UCSD-AML1 (cell line): Measurements from ENCODE around the gene SMCO4.
"Not testable (repeated sequence)": the region's sequence is repeated elsewhere in the genome, so short reads cannot be mapped to it uniquely, and the experiment has no call there.

Experiments
- DNase-seq: peaks from one replicate; lab custom pipeline; 2025; ENCODE audit not compliant: unreplicated experiment; lab: John Stamatoyannopoulos, UW

Gene SMCO4

DNA sequence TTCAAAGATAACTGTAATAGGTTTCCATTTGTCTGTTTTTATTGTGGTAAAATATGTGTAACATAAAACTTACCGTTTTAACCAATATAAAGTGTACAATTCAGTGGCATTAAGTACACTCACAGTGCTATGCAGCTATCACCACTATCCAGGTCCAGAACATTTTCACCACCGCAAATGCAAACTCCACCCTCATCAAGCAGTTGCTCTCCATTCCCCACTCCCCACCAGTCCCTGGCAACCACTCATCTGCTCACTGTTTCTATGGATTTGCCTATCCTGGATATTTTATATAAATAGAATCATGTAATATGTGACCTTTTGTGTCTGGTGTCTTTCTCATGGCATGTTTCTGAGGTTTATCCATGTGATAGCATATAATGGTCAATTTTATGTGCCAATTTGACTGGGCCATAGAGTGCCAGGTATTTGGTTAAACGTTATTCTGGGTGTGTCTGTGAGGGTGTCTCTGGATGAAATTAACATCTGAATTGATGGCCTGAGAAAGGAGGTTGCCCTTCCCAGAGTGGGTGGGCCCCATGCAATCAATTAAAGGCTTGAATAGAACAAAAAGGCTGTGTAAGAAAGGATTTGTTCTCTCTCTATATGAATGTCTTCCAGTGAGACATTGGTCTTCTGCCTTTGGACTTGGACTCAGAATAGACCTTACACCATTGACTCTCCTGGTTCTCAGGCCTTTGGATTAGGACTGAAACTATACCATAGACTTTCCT, 17.2 kb upstream of the SMCO4 start:
- DNase-seq = no peak

DNA sequence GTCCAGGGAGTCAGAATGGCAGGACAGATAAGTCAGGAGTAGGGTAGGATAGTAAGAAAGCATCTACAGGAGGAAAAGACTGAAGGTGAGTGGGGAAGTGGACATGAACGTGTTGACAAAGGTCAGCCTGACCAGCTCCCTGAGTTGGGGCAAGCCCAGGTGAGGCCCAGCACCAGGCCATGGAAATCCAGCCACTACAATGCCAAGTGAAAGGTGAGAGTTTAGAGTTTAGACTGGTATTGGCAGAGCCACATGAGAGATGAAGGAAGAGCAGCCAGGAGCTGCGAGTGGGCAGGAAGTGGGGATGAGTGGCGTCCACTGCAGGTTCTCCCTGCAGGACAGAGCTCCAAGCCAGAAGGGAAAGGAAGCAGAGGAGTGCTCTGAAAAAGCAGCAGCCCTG, 16.5 kb upstream of the SMCO4 start:
- DNase-seq = no peak

GRCh38 chr11:93552874-93553273, 9.7 kb upstream of the SMCO4 start:
- no peak for DNase-seq

DNA sequence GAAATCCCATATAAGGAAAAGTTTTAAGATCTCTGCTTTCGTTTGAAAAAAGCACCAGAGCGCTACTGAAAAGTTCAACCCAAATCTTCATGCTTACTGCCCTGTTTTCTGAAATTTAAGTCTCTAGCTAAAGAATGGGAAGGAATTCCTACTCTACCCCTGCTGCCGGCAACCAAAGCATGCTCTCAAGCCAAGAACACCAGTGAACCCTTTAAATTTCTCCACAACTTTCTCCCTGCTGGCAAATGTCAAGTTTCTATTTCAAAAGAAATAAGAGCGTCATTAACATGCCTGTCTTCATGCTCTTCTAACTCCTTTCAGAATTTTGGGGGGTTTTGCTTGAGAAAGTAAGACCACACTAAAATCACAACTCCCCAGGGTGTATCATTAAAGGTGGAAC, 6.8 kb upstream of the SMCO4 start:
- no peak for DNase-seq

- no peak for DNase-seq
These were observed 5.6 kb upstream of the SMCO4 start for GRCh38 chr11:93548679-93549319.

DNA sequence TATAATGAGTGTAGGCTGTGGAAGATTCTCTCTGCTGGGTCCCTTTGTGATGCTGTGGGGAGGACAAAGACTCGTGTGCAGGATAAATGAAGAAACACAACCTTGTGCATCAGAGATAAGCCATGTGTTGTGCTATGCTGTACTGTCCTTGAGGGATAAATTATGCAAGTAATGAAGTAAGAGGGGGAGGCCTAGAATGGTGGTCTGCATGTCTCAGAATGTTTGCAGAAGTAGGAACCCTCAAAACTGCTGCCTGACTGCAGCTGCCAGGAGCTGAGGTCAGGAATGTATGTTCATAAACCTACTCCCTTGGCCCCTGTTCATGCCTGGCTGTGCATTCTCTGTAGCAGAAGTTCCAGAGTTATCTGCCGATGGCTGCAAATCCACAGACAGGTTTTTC, 4.6 kb upstream of the SMCO4 start:
- DNase-seq = no peak

DNA sequence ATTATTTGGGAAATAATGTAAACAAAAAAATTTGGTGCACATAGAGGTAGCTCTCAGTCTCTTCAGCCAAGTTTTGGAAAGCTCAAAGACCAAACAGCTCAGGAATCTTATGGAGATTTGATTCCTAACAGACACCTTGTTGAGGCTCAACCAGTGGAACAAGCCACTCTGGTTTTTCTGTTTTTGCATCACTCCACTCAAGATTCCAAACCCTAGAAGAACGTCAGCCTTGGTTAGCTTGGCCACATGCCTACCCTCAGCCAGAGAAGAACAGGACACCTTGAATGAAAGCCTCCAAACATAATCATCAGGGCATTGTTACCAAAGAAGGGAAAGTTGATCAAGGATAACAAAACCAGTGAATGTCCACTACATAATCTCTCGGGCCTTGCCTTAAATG, 3.8 kb upstream of the SMCO4 start:
- DNase-seq = no peak

GRCh38 chr11:93545566-93545965, 2.4 kb upstream of the SMCO4 start:
- DNase-seq = no peak

DNA sequence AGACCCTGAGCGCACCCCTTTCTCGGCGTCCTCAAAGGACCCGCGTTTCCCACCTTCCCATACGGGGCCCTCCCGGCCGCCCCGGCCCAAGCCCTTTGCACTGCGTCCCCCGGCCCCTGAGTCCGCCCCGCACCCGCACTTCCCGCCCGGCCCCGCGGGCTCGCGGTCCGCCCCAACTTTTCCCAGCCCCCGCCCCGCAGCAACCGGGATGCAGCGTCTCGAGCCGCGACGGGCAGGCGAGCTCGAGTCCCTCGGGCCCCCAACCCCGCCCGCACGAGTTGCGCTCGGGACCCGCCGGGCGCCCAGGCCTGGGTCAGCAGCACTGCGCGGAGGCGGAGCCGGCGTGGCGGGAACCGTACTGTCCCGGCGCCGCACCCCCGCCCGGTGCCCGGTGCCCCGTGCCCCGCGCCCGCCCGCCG, 371 bp downstream of the SMCO4 start:
- DNase-seq = no peak

DNA sequence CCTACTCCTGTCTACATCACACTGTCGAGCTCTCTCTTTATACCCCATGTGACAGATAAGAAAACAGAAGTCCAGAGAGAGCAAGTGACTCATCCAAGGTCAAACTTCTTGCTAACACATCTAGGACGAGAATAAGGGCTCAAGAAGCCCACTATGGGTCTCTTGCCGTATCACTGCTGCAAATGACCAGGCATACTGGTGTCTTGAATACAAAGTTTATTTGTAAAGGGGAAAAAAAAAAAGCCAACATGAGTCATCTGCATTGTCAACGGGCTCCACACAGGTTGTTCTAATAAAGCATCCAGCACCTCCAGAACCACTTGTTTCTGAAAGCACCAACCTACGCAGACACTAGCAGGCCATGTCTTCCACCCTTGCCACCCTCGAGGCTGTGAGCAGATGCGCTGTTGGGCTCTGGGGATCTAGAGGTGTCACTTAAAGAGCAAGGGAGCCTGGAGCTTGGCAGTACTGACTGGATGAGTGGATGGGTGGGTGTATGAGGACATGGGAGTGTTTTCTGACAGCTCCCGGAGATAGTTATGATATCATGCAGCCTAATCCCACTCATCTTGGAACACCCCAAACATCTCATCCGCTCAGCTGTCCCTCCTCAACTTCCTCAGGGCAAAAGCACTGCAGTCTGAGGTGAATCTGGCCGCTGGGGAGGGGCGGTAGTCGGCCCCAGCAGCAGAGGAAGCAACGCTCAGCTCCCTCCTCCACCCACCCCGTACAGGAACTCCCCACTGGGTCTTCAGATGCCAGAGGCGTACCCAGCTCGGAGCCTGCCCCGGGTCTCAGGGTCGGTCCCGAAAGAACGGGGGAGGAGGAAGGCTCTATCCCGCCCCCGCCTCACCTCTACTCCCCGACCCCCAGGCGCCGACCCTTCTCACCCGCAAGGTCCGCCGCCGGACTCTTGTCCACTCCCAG, 1.0 kb downstream of the SMCO4 start:
- peak; percentile 33 for DNase-seq

GRCh38 chr11:93540896-93541553, 2.2 kb downstream of the SMCO4 start:
- no peak for DNase-seq

DNA sequence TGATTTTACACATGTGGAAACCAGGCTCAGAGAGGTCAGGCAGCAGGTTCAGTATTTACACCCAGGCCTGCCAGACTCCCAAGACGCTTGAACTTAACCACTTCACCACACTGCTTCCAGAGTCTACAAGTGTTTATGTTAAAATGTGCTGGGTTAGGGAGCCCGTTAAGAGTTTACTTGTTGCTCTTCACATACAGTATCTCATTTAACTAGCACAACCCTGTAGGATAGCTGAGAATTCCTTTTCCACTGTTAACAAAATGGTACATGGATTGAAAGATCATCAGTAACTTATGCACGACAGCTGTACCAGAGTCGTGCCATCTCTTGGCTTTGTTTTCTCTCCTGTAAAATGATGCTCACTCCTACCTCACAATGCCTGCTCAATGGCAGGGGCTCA, 2.9 kb downstream of the SMCO4 start:
- DNase-seq = no peak

GRCh38 chr11:93537767-93538261, 5.4 kb downstream of the SMCO4 start:
- peak; percentile 18 for DNase-seq

DNA sequence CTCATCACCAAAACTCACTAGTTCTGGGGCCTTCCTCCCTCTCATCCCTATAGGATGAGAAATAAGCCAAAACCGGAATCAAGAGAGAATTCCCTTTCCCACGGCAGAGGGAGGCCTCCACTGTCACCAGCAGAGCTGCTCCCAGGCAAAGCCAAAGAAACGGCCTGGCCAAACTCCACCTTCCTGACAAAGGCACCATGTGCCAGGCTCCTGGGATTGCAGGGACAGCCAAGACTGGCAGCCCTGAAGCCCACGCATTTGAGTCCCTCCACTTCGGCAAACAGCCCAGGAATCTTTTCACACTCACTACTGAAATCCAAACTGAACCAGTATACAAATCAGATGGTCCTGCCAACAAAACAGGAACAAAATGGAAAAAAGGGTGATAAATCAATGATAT, 6.1 kb downstream of the SMCO4 start:
- no peak for DNase-seq

DNA sequence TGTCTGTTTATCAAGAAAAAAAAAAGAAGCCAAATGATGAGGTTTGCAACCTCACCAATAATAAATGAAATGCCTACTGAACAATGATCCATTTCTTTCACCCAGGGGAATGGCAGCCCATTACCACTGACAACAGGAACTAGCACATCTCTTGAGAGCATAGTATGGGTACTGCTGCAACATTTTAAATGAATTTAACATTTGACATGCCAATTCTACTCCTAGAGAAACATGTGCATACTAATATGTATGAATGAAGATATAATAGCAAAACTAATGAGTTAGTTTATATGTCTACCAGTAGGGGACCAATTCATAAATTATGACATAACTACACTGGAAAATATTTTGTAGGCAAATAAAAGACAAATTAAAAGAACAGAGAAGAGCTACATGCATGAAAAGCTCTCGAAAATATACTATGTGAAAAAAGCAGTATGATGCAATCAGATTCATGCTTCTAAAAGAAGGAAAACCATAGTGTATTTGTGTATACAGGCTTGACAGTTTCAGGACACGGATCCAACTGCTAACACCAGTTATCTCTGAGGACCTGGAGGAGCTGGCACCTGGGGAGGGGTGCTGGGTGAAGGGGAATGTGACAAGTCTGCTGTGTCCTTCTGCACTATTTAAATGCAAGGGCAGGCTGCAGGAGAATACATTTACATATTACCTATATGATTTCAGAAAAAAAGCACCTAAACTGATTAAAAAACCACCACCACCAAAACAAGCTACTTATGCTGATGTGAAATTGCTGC, 6.9 kb downstream of the SMCO4 start:
- no peak for DNase-seq

- DNase-seq = not testable (repeated sequence)
These were observed 7.6 kb downstream of the SMCO4 start for GRCh38 chr11:93535578-93535977.

DNA sequence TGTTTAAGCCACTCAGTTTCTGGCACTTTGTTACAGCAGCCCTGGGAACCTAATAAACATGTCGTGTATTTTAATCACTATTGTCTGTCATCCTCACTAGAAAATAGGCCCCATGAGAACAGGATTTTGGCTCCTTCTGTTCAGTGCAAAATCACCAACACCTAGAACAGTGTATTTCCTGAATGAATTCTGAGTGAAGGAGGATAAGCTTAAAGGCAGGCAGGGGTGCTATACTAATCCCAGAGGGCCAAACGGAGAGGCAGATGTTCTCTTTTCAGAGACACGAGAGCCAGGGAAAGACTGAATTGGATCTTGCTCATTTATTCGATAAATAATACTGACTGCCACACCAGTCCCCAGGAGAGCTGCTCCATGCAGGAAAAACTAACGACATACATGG, 10.4 kb downstream of the SMCO4 start:
- DNase-seq = no peak

GRCh38 chr11:93532281-93532789, 10.9 kb downstream of the SMCO4 start:
- DNase-seq = no peak

GRCh38 chr11:93530468-93530826, 12.7 kb downstream of the SMCO4 start:
- DNase-seq = no peak
